Neural crest cell (in vitro differentiated cells): ENCODE data around the gene DOK1. TPM values are rescaled to one million over a fixed set of nuclear protein-coding genes. Genes with fewer than 3 reads are reported as not detected.

Experiments
- DNase-seq: peaks from one replicate; pipeline ENCODE4 v3.0.0; 2021; ENCODE audit warnings: low read depth, mixed read lengths, low spot score
- H3K27ac Mint-ChIP-seq: one replicate; pipeline ENCODE4 v1.8.0; 2021; ENCODE audit warnings: mild to moderate bottlenecking, mixed read lengths; ENCODE audit not compliant: unreplicated experiment
- H3K27me3 Mint-ChIP-seq: 2 replicates; pipeline ENCODE4 v1.8.0; 2021; ENCODE audit warnings: low read depth, mild to moderate bottlenecking, mixed read lengths
- H3K36me3 Mint-ChIP-seq: 2 replicates; pipeline ENCODE4 v1.8.0; 2021; ENCODE audit warnings: low read depth, mild to moderate bottlenecking, mixed read lengths
- H3K4me1 Mint-ChIP-seq: 2 replicates; pipeline ENCODE4 v1.8.0; 2021; ENCODE audit warnings: mixed read lengths
- H3K4me3 Mint-ChIP-seq: one replicate; pipeline ENCODE4 v1.8.0; 2021; ENCODE audit warnings: mild to moderate bottlenecking, mixed read lengths
- H3K9me3 Mint-ChIP-seq: 2 replicates; pipeline ENCODE4 v1.8.0; 2021; ENCODE audit warnings: mixed read lengths
- total RNA-seq: library from RNA; stranded (reverse); gene quantifications from 2 replicates; pipeline ENCODE4 v1.2.1, GENCODE V29; 2021
- TF ChIP-seq, protein P1 (sequence below): fragments of 200-600 bp; sonication (generic); conservative IDR thresholded peaks from 2 replicates; pipeline ENCODE4 v1.5.0; 2021; ENCODE audit warnings: antibody characterized with exemption, mild to moderate bottlenecking

Gene DOK1
- total RNA-seq, 1 donor from 2014 or later, result 22.4 TPM

DNA sequence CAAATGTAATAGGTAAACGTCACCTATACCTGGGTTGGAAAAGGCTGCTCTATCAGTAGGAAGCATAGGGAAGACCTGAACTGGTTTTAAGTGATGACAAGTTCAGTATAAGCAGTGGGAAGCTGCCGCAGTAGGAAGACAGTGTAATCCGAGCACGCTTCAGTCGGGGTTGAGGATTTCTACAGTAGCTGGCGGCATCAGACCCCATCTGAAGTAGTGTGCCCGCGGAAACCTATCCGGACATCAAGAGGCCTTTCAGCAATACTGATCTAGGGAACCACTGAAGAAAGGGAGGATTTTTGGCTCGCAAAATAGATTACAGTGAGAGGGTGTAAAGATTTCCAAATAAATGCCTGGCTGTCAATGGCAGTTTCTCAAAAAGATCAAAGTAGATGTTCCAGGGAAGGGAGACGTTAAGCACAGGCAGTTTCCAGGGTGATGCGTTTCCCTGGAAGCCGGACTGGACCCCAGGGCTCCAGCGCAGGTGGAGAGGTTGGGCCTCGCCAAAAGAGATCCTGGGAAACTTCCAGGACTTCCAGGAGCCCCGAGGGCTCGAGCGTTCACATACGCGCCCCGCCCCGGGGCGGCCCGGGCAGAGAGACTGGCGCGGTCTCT, 6.1 kb upstream of the DOK1 start:
- Mint-ChIP-seq H3K27me3 (peaks cover 9% of the 10 kb centered on the region), H3K36me3 (peaks cover 9% of the 10 kb centered on the region), H3K4me1 (peaks cover 43% of the 10 kb centered on the region), H3K9me3 (no peaks in the 10 kb centered on the region), H3K27ac (peak overlapping the region; percentile 7), H3K4me3 (peak overlapping the region; percentile 89)
- DNase-seq, result no peak
- TF ChIP-seq, protein P1, sequence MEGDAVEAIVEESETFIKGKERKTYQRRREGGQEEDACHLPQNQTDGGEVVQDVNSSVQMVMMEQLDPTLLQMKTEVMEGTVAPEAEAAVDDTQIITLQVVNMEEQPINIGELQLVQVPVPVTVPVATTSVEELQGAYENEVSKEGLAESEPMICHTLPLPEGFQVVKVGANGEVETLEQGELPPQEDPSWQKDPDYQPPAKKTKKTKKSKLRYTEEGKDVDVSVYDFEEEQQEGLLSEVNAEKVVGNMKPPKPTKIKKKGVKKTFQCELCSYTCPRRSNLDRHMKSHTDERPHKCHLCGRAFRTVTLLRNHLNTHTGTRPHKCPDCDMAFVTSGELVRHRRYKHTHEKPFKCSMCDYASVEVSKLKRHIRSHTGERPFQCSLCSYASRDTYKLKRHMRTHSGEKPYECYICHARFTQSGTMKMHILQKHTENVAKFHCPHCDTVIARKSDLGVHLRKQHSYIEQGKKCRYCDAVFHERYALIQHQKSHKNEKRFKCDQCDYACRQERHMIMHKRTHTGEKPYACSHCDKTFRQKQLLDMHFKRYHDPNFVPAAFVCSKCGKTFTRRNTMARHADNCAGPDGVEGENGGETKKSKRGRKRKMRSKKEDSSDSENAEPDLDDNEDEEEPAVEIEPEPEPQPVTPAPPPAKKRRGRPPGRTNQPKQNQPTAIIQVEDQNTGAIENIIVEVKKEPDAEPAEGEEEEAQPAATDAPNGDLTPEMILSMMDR, result no peak

DNA sequence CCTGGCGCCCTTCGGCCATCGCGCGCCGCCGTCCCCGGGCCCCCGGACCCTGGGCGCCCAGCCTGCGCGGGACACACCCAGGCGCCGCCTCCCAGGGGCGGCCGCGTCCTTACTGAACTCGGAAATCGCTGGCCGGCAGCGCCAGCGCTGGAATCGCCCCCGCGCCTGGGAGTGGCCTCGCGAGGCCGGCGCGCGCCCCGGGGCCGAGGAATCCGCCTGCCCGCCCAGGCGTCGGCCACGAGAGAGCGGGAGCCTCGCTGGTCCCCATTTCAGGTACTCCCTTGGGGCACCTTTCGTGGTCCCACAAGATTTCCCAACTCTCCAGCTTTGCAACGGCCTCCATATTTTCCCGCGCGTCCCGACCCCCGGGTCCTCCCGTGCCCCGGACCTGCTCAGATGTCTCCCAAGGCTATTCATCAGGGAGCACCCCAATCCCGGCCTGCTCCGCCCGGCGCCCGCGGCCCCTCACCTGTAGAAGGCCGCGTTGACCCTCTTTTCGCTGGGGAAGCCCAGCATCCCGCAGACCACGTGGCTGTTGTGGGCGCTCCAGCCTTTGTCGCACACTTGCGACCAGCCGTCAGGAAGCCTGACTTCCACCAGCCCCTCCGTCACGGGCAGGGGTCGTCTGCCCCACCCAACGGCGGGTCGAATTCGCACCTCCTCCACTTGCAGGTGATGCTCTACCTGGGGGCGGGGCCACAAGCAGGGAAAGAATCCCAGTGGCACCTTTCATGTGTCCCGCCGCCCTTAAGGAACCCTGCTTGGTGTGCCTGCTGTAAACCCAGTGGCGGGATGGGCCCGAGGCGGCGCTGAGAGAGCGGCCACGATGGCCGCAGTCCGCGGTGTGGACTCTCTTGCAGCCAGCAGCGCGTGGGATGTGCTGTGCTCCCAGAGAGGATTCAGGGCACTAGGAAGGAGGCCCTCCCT, 5.4 kb upstream of the DOK1 start:
- peaks cover 47% of the 10 kb centered on the region for H3K4me1 Mint-ChIP-seq
- H3K36me3 Mint-ChIP-seq, result peaks cover 9% of the 10 kb centered on the region
- H3K4me3 Mint-ChIP-seq, result peak overlapping the region; percentile 85
- peak; percentile 36 for DNase-seq
- no peaks in the 10 kb centered on the region for H3K9me3 Mint-ChIP-seq
- TF ChIP-seq, protein P1, result no peak
- H3K27ac Mint-ChIP-seq, result no peak overlapping the region
- H3K27me3 Mint-ChIP-seq, result peaks cover 9% of the 10 kb centered on the region

DNA sequence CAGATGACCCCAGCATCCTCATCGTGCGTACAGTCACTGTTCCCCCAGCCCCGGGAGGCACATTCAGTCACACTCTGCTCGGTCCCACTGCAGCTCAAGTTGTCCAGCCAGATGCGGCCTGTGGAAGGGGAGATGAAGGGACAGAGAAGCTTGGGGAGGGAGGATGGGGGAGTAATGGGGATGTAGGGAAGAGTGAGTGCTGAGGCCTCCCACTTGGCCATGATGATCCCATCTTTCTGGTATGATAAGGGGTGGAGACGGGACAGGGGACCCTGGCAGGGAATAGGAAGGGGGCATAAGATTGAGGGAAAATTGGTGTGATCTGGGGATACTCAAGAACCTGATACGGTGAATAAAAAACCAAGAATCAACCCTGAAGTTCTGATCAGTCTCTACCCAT, 4.3 kb upstream of the DOK1 start:
- peak overlapping the region; percentile 85 for H3K4me3 Mint-ChIP-seq
- H3K27me3 Mint-ChIP-seq, result peaks cover 12% of the 10 kb centered on the region

DNA sequence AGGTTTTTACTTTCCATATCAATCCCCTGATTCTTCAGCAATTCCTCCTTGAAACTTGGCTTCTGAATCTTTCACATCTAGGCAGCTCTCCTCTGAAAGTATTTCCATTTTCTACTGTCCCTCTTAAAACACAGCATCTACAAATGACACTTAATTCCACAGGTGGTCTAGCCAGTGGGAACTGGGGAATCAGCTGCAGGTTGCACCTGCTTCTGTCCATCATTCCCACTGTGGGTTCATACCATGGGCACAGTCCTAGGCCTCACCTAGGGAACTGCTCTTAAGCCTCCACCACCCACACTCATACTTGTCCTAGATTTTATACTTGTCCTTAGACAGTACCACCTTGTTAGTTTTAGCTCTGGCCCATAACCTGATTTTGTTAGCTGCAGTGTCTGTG, 3.0 kb upstream of the DOK1 start:
- H3K27ac Mint-ChIP-seq, result no peak overlapping the region
- peak overlapping the region; percentile 96 for H3K4me3 Mint-ChIP-seq
- DNase-seq, result no peak
- H3K36me3 Mint-ChIP-seq, result peaks cover 9% of the 10 kb centered on the region
- TF ChIP-seq, protein P1, result no peak
- peaks cover 12% of the 10 kb centered on the region for H3K27me3 Mint-ChIP-seq
- peaks cover 47% of the 10 kb centered on the region for H3K4me1 Mint-ChIP-seq
- H3K9me3 Mint-ChIP-seq, result no peaks in the 10 kb centered on the region

More for the DNA sequence above, 4.3 kb upstream of the DOK1 start:
- Mint-ChIP-seq H3K4me1 (peaks cover 47% of the 10 kb centered on the region), H3K9me3 (no peaks in the 10 kb centered on the region), H3K36me3 (peaks cover 9% of the 10 kb centered on the region), H3K27ac (no peak overlapping the region)
- DNase-seq, result no peak
- TF ChIP-seq, protein P1, result no peak

DNA sequence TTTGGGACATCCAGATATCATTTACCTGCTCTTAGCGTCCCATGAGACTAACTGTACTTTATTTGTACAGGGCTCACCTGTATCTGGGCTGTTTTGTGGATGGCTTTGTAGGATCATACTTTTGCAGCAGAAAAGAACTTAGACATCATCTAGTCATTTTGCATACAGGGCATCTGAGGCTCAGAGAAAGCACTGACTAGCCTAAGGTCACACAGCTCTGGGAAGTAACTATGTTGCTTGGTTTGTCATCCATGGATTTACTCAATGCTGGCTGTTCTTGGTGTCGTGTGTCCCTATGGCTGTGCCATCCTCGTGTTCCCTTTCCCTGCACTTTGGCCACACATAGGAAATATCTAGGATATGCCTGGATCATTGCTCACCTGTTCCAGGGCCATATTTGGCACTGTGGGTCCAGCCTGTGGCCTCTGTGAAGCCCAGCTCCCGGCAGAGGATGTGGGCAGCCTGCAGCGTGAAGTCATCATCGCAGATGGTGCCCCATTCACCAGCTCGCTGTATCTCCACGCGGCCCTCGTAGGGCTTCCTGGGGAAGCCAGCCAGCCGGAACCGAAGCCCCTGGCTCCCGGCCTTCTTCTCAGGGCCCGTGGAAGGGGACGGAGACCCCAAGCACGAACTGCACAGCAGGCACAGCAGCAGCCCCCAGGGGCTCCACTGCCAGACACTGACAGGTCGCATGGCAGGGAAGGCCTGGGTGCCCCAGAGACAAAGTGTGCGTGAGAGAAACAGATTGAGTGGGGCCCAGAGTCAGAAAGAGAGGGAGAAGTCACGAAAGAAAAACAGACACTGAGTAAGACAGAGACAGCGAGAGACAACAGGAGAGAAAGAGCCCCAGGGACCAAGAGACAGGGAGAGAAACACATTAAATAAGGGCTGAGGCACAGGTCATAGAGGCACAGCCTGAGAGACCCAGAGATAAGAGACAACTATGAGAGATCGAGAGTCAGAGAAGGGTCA, 2.3 kb upstream of the DOK1 start:
- Mint-ChIP-seq H3K4me3 (peak overlapping the region; percentile 96), H3K9me3 (no peaks in the 10 kb centered on the region), H3K36me3 (peaks cover 9% of the 10 kb centered on the region), H3K4me1 (peaks cover 47% of the 10 kb centered on the region), H3K27me3 (peaks cover 12% of the 10 kb centered on the region), H3K27ac (peak overlapping the region; percentile 85)
- TF ChIP-seq, protein P1, result no peak
- no peak for DNase-seq
